Neuronal stem cell (in vitro differentiated cells): ENCODE measurements around the gene ZNF678.

ENCODE experiments used
- DNase-seq: peaks from one replicate; pipeline ENCODE4 v3.0.0-alpha.2; 2013; ENCODE audit warnings: low spot score
- H2AFZ ChIP-seq: one replicate; pipeline ENCODE4 v1.6.1; 2013; ENCODE audit warnings: mild to moderate bottlenecking, low read length, inconsistent platforms
- H2AK5ac ChIP-seq: 2 replicates; pipeline ENCODE4 v1.6.1; 2013; ENCODE audit warnings: low read depth, mild to moderate bottlenecking, inconsistent platforms, low read length, moderate library complexity, mixed read lengths
- H2BK120ac ChIP-seq: 2 replicates; pipeline ENCODE4 v1.6.1; 2013; ENCODE audit warnings: low read depth, mild to moderate bottlenecking, inconsistent platforms, low read length, moderate library complexity, mixed read lengths
- H2BK12ac ChIP-seq: one replicate; pipeline ENCODE4 v1.6.1; 2013; ENCODE audit warnings: low read length, inconsistent platforms
- H2BK15ac ChIP-seq: 2 replicates; pipeline ENCODE4 v1.6.1; 2013; ENCODE audit warnings: mild to moderate bottlenecking, low read length, inconsistent platforms, mixed read lengths
- H2BK5ac ChIP-seq: one replicate; pipeline ENCODE4 v1.6.1; 2013; ENCODE audit warnings: inconsistent platforms, mild to moderate bottlenecking, low read length, moderate library complexity
- H3K14ac ChIP-seq: one replicate; pipeline ENCODE4 v1.6.1; 2013; ENCODE audit warnings: low read length, inconsistent platforms
- H3K18ac ChIP-seq: 2 replicates; pipeline ENCODE4 v1.6.1; 2013; ENCODE audit warnings: low read length, inconsistent platforms
- H3K23ac ChIP-seq: 2 replicates; pipeline ENCODE4 v1.6.1; 2013; ENCODE audit warnings: low read depth, mild to moderate bottlenecking, mixed read lengths, low read length, inconsistent platforms; ENCODE audit not compliant: poor library complexity
- H3K27ac ChIP-seq: replicated peaks from 3 replicates; pipeline ENCODE4 v1.5.1; 2013; ENCODE audit warnings: low read length, inconsistent platforms
- H3K27me3 ChIP-seq, 3 experiments: 2 replicates each; pipeline ENCODE4 v1.6.1; 2013; ENCODE audit warnings: low read length in 3 of 3, mild to moderate bottlenecking in 2 of 3, inconsistent platforms in 1 of 3, low read depth in 1 of 3, mixed read lengths in 1 of 3, moderate library complexity in 1 of 3; ENCODE audit not compliant: control insufficient read depth in 3 of 3, insufficient read depth in 3 of 3
- H3K36me3 ChIP-seq, 2 donors: replicated peaks in 1 of 2; 2 replicates each; pipeline ENCODE4 v1.6.1; 2013; ENCODE audit warnings: low read length in 2 of 2; ENCODE audit not compliant: control insufficient read depth in 2 of 2, insufficient read depth in 2 of 2
- H3K4ac ChIP-seq: 2 replicates; pipeline ENCODE4 v1.6.1; 2013; ENCODE audit warnings: inconsistent platforms, mild to moderate bottlenecking, low read length, moderate library complexity
- H3K4me1 ChIP-seq, 2 donors: 1 replicate in 1 of 2; 2 replicates in 1 of 2; pipeline ENCODE4 v1.6.1; 2013; ENCODE audit warnings: low read length in 2 of 2, low read depth in 1 of 2; ENCODE audit not compliant: control insufficient read depth in 2 of 2, insufficient read depth in 1 of 2
- H3K4me2 ChIP-seq: one replicate; pipeline ENCODE4 v1.6.1; 2013; ENCODE audit warnings: mild to moderate bottlenecking, low read length, inconsistent platforms; ENCODE audit not compliant: insufficient read depth, poor library complexity, severe bottlenecking
- H3K4me3 ChIP-seq, 2 donors: 2 replicates each; pipeline ENCODE4 v1.5.1; 2013; ENCODE audit warnings: low read length in 2 of 2, mild to moderate bottlenecking in 2 of 2, inconsistent platforms in 1 of 2, moderate library complexity in 1 of 2
- H3K79me1 ChIP-seq: one replicate; pipeline ENCODE4 v1.6.1; 2013; ENCODE audit warnings: low read depth, mild to moderate bottlenecking, inconsistent platforms, low read length, moderate library complexity
- H3K9ac ChIP-seq: one replicate; pipeline ENCODE4 v1.6.1; 2013; ENCODE audit warnings: mild to moderate bottlenecking, low read depth, low read length, inconsistent platforms; ENCODE audit not compliant: poor library complexity
- H3K9me3 ChIP-seq, 2 donors: replicated peaks in 1 of 2; 2 replicates each; pipeline versions ENCODE3 to v1.6.1; 2013; ENCODE audit warnings: low read length in 2 of 2, mild to moderate bottlenecking in 2 of 2, inconsistent platforms in 1 of 2, low read depth in 1 of 2, mixed read lengths in 1 of 2, moderate library complexity in 1 of 2; ENCODE audit not compliant: control insufficient read depth in 2 of 2, insufficient read depth in 1 of 2
- H4K8ac ChIP-seq: one replicate; pipeline ENCODE4 v1.6.1; 2013; ENCODE audit warnings: low read depth, mild to moderate bottlenecking, inconsistent platforms, low read length, moderate library complexity
- H4K91ac ChIP-seq: one replicate; pipeline ENCODE4 v1.6.1; 2013; ENCODE audit warnings: low read length, low read depth, mild to moderate bottlenecking, inconsistent platforms; ENCODE audit not compliant: poor library complexity
- WGBS, 2 donors: extraction: QIAGEN DNeasy Blood & Tissue Kit; methylation state at CpG; one replicate each; pipeline ENCODE4 v1.1.7; 2013; ENCODE audit warnings: missing lambda C conversion rate in 2 of 2, mixed read lengths in 1 of 2; ENCODE audit not compliant: insufficient read length in 2 of 2, insufficient replicate concordance in 1 of 2; ENCODE audit errors: extremely low coverage in 2 of 2; 5-methylcytosine and 5-hydroxymethylcytosine counted together

Gene ZNF678

DNA sequence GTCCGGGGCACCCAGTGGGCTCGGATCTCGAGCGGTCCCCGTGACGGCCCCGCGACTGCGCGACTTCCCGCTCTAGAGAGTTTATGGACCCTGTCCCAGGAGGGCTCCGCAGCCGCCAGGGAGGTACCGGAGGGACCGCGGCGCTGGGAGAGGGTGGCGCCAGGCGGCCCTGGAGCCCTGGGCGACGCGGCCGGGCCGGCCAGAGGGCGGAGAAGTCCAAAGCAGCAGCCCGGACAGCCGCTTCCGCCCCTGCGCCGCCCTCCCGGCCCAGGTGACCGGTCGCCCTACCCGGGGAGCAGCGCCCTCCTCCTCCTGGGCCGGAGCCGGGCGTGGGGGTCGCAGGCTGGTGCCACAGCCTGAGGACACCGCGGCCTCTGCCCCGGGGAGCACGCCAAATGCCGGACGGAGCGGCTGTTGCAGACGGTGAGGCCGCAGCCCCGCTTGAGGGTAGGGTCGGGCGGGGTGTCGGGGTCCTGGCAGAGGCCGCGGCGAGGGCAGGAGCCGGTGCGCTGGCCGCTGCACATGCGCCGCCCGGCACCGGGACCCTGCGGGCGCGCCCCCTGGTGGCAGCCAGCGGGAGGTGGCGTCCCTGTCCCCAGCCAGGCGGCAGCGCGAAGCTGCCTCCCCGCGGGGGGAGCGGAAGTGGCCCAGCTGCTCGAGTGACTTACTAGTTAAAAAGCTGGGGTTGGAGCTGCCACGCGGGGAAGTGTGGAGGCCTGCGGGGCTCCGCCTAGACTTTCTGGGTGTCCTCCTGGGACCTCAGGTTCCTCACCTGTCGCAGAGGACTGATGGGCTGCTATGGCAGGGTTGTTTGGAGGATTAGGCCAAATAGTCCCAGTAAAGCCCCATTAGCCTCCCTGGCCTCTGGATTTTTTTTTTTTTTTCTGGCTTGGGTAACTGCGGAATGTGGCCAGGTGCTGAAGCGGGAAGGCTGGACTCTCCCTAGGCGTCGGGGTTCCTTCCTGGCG lies 20.9 kb upstream of the ZNF678 start:
- peak overlapping the region; percentile 85 for H2BK15ac ChIP-seq
- H3K4me2 ChIP-seq, result peak overlapping the region; percentile 86
- peaks cover 0 to 4% of the 10 kb centered on the region in 2 donors for H3K9me3 ChIP-seq
- no peaks in the 10 kb centered on the region for H3K36me3 ChIP-seq
- H3K4me3 ChIP-seq, result peak overlapping the region; percentile 41 to 87
- peak overlapping the region; percentile 39 for H4K91ac ChIP-seq
- no peak overlapping the region for H2BK5ac ChIP-seq
- peaks cover 0 to 2% of the 10 kb centered on the region in 2 donors for H3K4me1 ChIP-seq
- no peak overlapping the region for H2BK120ac ChIP-seq
- H2AFZ ChIP-seq, result peak overlapping the region; percentile 96
- peak overlapping the region; percentile 92 for H4K8ac ChIP-seq
- peak overlapping the region; percentile 91 for H3K23ac ChIP-seq
- H3K18ac ChIP-seq, result peak overlapping the region; percentile 98
- no peak overlapping the region for H3K27ac ChIP-seq
- peak overlapping the region; percentile 63 for H2AK5ac ChIP-seq
- H3K14ac ChIP-seq, result peak overlapping the region; percentile 94
- peaks cover 3% of the 10 kb centered on the region for H3K79me1 ChIP-seq
- H3K9ac ChIP-seq, result peak overlapping the region; percentile 94
- peak overlapping the region; percentile 89 for H3K4ac ChIP-seq
- no peak overlapping the region for H2BK12ac ChIP-seq
- no CpG with 5 or more reads among the region's 84 CpGs for WGBS, 2 donors
- H3K27me3 ChIP-seq, result peaks cover 0 to 2% (median 0%) of the 10 kb centered on the region in 3 experiments
- DNase-seq, result peak; percentile 80

DNA sequence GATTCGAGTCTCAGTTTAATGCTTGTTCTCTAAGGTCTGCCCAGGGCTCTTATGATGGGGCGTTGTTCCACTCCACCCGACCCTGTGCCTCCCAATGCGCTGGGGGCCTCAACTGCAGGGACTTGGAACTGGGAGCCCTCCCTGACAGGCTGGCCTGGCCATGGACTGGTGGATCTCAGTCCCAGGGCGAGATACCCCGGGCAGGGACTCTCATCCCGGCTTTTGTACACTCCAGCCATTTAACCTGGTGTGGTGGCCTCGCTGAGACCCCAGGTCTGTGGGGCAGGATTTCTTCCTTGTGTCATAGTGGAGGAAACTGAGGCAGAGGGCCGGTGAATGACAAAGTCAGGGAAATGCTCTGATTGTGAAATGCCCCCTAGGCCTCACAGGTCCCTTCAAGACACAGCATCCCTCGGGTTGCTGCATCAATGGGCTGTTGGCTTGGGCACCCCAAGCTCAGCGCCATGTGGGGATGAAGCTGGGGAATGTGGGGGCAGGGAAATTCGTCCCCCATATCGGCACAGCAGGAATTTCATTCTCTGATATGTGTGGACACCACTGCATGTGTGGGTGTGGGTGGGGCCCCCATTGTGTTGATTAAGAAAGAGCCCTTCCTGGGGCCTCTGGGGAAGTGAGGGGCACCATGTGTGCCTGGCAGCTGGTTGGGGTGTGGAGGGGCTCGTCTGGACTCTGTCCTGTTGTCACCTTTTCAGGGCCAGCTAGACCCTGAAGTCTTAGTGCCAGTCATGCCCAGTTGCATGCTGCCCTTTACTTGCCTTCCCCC lies 19.9 kb upstream of the ZNF678 start:
- Histone ChIP-seq H3K9ac (no peak overlapping the region), H3K27me3 (peaks cover 0 to 2% (median 0%) of the 10 kb centered on the region in 3 experiments), H3K27ac (no peak overlapping the region), H3K4ac (no peak overlapping the region), H4K8ac (no peak overlapping the region), H3K14ac (no peak overlapping the region), H3K79me1 (peaks cover 3% of the 10 kb centered on the region), H2BK12ac (peak overlapping the region; percentile 84), H2BK5ac (no peak overlapping the region), H3K4me3 (no peak overlapping the region), H3K36me3 (no peaks in the 10 kb centered on the region), H3K4me1 (peaks cover 0 to 2% of the 10 kb centered on the region in 2 donors), H2AK5ac (peak overlapping the region; percentile 74), H4K91ac (no peak overlapping the region), H2AFZ (no peak overlapping the region), H3K9me3 (peaks cover 0 to 4% of the 10 kb centered on the region in 2 donors), H2BK15ac (no peak overlapping the region), H3K18ac (no peak overlapping the region), H2BK120ac (no peak overlapping the region), H3K23ac (peak overlapping the region; percentile 85), H3K4me2 (no peak overlapping the region)
- no peak for DNase-seq
- no CpG with 5 or more reads among the region's 14 CpGs for WGBS, 2 donors

DNA sequence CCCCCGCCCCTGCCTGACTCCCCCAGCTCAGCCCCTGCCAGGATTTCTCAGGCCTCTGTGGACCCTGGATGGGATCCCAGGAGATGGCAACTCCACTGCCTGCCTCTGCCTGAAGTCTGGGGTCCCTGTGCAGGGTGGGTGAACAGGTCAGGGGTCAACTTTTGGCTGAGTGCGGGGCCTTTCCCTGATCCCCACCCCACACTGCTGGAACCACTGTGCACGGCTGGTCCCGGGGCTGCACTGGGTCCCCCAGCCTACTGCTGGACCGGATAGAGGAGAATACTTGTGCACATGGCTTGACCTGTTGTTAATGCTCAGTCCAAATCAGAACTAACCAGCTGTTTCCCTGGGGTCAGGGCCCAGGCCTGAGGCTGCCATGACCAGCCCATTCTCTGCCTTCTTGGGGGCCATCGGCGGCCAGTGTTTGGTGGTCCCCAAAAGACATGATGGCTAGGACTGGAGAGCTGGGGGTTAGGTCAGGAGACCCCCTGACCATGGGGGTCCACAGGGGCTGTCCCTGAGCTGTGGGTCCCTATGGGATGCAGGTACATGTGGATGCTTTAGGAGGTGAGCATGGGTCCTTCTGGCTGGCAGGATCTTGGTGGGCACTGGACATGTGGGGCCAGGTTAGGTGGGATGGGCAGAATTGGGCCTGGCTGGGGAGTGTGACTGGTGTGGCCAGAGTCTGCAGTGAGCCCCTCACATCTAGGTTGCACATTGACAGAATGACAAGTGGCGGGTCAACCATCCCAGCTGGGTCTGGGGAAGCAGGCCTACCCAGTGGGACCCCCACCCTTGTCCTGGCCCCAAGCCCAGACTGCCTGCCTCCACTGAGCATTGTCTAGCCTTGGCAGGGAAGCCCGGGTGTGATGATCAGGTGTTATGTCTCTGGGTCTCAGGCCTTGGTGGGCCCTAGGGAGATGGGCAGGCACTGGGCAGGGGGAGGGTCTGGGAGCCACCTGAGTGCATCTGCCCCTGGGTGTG lies 19.0 kb upstream of the ZNF678 start:
- Histone ChIP-seq H3K79me1 (peaks cover 3% of the 10 kb centered on the region), H2BK120ac (no peak overlapping the region), H3K9me3 (peaks cover 0 to 4% of the 10 kb centered on the region in 2 donors), H3K4ac (no peak overlapping the region), H3K36me3 (no peaks in the 10 kb centered on the region), H4K8ac (no peak overlapping the region), H3K27me3 (peaks cover 0 to 2% (median 0%) of the 10 kb centered on the region in 3 experiments), H3K4me3 (no peak overlapping the region), H2AK5ac (peak overlapping the region; percentile 74), H2BK12ac (no peak overlapping the region), H3K14ac (peak overlapping the region; percentile 31), H3K23ac (no peak overlapping the region), H3K9ac (no peak overlapping the region), H3K4me1 (peaks cover 0 to 2% of the 10 kb centered on the region in 2 donors), H2BK15ac (no peak overlapping the region), H2AFZ (no peak overlapping the region), H4K91ac (no peak overlapping the region), H3K4me2 (no peak overlapping the region), H3K18ac (no peak overlapping the region), H3K27ac (no peak overlapping the region), H2BK5ac (no peak overlapping the region)
- DNase-seq, result no peak
- no CpG with 5 or more reads among the region's 9 CpGs for WGBS, 2 donors
